ENCODE results near the gene ST3GAL4. TPM values are rescaled to one million over a fixed set of nuclear protein-coding genes. Genes with fewer than 3 reads are reported as not detected.

ST3GAL4 gene
- polyA plus RNA-seq, 1 of the 3 experiments (the other 2 are of a cell fraction): 32.0 TPM

DNA sequence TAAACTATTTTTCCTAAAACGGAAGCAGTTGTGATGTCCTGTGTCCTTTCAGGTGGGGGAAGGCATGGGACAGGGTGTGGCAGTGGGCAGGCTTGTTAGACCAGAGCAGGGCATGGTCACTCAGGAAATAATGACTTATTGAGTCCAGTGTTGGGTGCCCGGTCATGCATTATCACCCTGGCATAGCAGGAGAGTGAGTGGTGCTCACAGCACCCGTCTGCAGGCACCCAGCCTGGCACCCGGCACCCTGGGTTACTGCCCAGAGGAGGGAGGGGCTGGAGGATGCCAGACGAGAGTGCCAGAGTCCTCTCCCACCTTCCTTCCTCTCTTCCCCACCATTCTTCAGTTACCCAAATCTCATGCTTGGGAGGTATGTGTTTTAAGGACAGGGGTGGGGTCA lies 59.1 kb downstream of the ST3GAL4 start:
- no peaks in the 10 kb centered on the region for H3K79me2 ChIP-seq (ENCODE audit: insufficient read depth)
- H3K27me3 ChIP-seq (ENCODE audit: insufficient read depth): no peaks in the 10 kb centered on the region
- WGBS (ENCODE audit: low lambda C conversion rate): 83% methylated on average over 3 of the region's 5 CpGs
- H3K4me1 ChIP-seq (ENCODE audit: control insufficient read depth in 1 of 2, insufficient read depth in 2 of 2, low read depth in 1 of 2, low read length in 1 of 2): peaks cover 0 to 3% of the 10 kb centered on the region in 2 experiments; a peak in 1 of 4 replicates
- no peaks in the 10 kb centered on the region for H3K9me2 ChIP-seq
- H2AFZ ChIP-seq (ENCODE audit: low read depth): no peak overlapping the region
- H3K9me3 ChIP-seq: no peaks in the 10 kb centered on the region
- ChIA-PET POLR2A (no interaction called here), CTCF (interaction anchor here (1.0 kb wide), 1 partner anchor 66 kb away, joined by 3 read pairs; no protein-coding TSS in a partner anchor)
- H3F3A ChIP-seq (replicated peaks; ENCODE audit: insufficient read depth): no peaks in the 10 kb centered on the region
- H3K4me3 ChIP-seq (ENCODE audit: low read depth in 2 of 2, low read length in 1 of 2): no peak overlapping the region
- no peaks in the 10 kb centered on the region for H4K20me1 ChIP-seq (ENCODE audit: insufficient read depth)
- DNase-seq: no peak
- H3K27ac ChIP-seq (ENCODE audit: low read depth in 2 of 2, low read length in 1 of 2): no peak overlapping the region
- peaks cover 0 to 2% of the 10 kb centered on the region in 2 experiments for H3K36me3 ChIP-seq (replicated peaks in 1 of 2; ENCODE audit: control insufficient read depth in 1 of 2, insufficient read depth in 2 of 2, low read length in 1 of 2)
- TF ChIP-seq TEAD4 (IDR thresholded peaks at IDR 0.05; ENCODE audit: borderline replicate concordance, insufficient read depth) (no peak), CHD2 (IDR thresholded peaks at IDR 0.05; ENCODE audit: low read length, partially characterized antibody) (no peak), REST (IDR thresholded peaks at IDR 0.05; ENCODE audit: low read depth, low read length) (no peak), ELF1 (IDR thresholded peaks at IDR 0.05) (no peak), USF2 (IDR thresholded peaks at IDR 0.05; ENCODE audit: borderline replicate concordance, low read depth, low read length) (no peak), GATA2 (CRISPR knock-in tag; IDR thresholded peaks at IDR 0.05) (no peak), ZBTB33 (IDR thresholded peaks at IDR 0.05; ENCODE audit: borderline replicate concordance, low read depth) (no peak), FOXM1 (IDR thresholded peaks at IDR 0.05; ENCODE audit: low read depth) (no peak), FOSL2 (IDR thresholded peaks at IDR 0.05; ENCODE audit: borderline replicate concordance, low read depth) (no peak), YY1 (IDR thresholded peaks at IDR 0.05; ENCODE audit: low read depth) (no peak), EP300 (IDR thresholded peaks at IDR 0.05; ENCODE audit: borderline replicate concordance in 1 of 2, low read depth in 1 of 2, low read length in 1 of 2) (no peak)
- TF ChIP-seq, protein P1, sequence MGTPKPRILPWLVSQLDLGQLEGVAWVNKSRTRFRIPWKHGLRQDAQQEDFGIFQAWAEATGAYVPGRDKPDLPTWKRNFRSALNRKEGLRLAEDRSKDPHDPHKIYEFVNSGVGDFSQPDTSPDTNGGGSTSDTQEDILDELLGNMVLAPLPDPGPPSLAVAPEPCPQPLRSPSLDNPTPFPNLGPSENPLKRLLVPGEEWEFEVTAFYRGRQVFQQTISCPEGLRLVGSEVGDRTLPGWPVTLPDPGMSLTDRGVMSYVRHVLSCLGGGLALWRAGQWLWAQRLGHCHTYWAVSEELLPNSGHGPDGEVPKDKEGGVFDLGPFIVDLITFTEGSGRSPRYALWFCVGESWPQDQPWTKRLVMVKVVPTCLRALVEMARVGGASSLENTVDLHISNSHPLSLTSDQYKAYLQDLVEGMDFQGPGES (IDR thresholded peaks at IDR 0.05; ENCODE audit: low read depth, low read length): no peak
- no peak overlapping the region for H3K4me2 ChIP-seq
- no peak overlapping the region for H3K9ac ChIP-seq
